Gastroesophageal sphincter (tissue), 3 donors: ENCODE results near the gene MAML2.

Source experiments
- CTCF ChIP-seq, 4 experiments: fragments of 200-600 bp in 2 of 4; fragments of 450-650 bp in 2 of 4; sonication (generic) in 1 of 4; IDR thresholded peaks; one replicate each; pipeline ENCODE4 v1.5.1; 2017 to 2019; ENCODE audit warnings: antibody characterized with exemption in 4 of 4, mild to moderate bottlenecking in 2 of 4, moderate library complexity in 2 of 4
- EP300 ChIP-seq: sonication (generic); formaldehyde crosslinking; IDR thresholded peaks from one replicate; pipeline ENCODE4 v1.6.1; 2017; ENCODE audit warnings: antibody characterized with exemption, mild to moderate bottlenecking
- POLR2A ChIP-seq, 2 donors: fragments of 450-650 bp; IDR thresholded peaks; one replicate each; pipeline ENCODE4 v1.6.1; 2017; ENCODE audit warnings: antibody characterized with exemption in 2 of 2, mild to moderate bottlenecking in 2 of 2, moderate library complexity in 1 of 2
- POLR2AphosphoS5 ChIP-seq: sonication (generic); formaldehyde crosslinking; IDR thresholded peaks from one replicate; pipeline ENCODE4 v1.6.1; 2017; ENCODE audit warnings: antibody characterized with exemption

- TF ChIP-seq CTCF (IDR thresholded peaks at IDR 0.05) = no peak
- TF ChIP-seq EP300 = no peak
- TF ChIP-seq POLR2AphosphoS5 = no peak
- no peak for TF ChIP-seq POLR2A (IDR thresholded peaks at IDR 0.05)
Measured at GRCh38 chr11:96376796-96377195, 33.8 kb upstream of the MAML2 start.
